Heart left ventricle (tissue), 13 donors: ENCODE results near the gene STEAP1B.
"Not testable (repeated sequence)": the region's sequence is repeated elsewhere in the genome, so short reads cannot be mapped to it uniquely, and the experiment has no call there.

Experiments
- POLR2A ChIP-seq, 2 donors: fragments of 450-650 bp; IDR thresholded peaks; one replicate each; pipeline ENCODE4 v1.6.1; 2017; ENCODE audit warnings: antibody characterized with exemption in 2 of 2, mild to moderate bottlenecking in 2 of 2, moderate library complexity in 2 of 2
- TF ChIP-seq, protein P1 (sequence below), 12 donors: fragments of 200-600 bp; sonication (generic) in 4 of 12; IDR thresholded peaks; one replicate each; pipeline versions ENCODE4 v1.5.0 to v1.8.0; 2018 to 2022; ENCODE audit warnings: antibody characterized with exemption in 12 of 12, mild to moderate bottlenecking in 5 of 12
- donor health status: ischemic (EF 13 %, LVEDD 7.1; RV severe dilation, severe dysfunction).
- donor health status: DM: no; HTN: yes; CAD: no.
- donor health status: DM: no; HTN: no; CAD: no.
- donor health status: ischemic (EF 25% LVEDD 6.9; RV normal size, moderate dysfunction).
- donor health status: ischemic (EF 25% LVEDD 5.7; RV mildly dilated, moderate dysfunction).
- donor health status: ischemic (EF 35%, LVEDD 5.7; RV mildly dilated, moderate dysfunction).
- donor health status: nonischemic (EF 11% LVEDD 7.7; RV severe dilation, severe dysfunction).
- donor health status: DM: yes; HTN: yes; CAD: no.
- donor health status: PGD.
- donor health status: ischemic (EF 29% LVEDD 5.4; RV normal size, mild dysfunction).
- donor health status: nonischemic (EF 23%, LVEDD 6.1; RV moderate dilation, normal function).

DNA sequence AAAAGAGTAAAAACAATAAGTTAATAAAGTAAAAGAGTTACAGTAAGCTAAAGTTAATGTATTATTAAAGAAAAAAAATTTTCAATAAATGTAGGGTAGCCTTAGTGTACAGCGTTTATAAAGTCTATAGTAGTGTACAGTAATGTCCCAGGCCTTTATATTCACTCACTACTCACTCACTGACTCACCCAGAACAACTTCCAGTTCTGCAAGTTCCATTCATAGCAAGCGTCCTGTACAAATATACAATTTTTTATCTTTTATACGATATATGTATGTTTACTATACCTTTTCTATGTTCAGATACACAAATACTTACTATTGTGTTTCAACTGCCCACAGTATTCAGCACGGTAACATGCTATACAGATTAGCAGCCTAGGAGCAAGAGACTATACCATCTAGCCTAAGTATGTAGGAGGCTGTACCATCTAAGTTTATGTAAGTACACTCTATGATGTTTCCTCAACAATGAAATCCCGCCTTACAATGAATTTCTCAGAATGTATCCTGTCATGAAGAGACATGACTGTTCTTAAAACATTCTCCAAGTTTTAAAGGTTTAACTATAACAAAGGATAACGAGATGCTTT, 3.6 kb downstream of the STEAP1B start:
- TF ChIP-seq, protein P1, sequence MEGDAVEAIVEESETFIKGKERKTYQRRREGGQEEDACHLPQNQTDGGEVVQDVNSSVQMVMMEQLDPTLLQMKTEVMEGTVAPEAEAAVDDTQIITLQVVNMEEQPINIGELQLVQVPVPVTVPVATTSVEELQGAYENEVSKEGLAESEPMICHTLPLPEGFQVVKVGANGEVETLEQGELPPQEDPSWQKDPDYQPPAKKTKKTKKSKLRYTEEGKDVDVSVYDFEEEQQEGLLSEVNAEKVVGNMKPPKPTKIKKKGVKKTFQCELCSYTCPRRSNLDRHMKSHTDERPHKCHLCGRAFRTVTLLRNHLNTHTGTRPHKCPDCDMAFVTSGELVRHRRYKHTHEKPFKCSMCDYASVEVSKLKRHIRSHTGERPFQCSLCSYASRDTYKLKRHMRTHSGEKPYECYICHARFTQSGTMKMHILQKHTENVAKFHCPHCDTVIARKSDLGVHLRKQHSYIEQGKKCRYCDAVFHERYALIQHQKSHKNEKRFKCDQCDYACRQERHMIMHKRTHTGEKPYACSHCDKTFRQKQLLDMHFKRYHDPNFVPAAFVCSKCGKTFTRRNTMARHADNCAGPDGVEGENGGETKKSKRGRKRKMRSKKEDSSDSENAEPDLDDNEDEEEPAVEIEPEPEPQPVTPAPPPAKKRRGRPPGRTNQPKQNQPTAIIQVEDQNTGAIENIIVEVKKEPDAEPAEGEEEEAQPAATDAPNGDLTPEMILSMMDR (IDR thresholded peaks at IDR 0.05): not testable (repeated sequence)
- TF ChIP-seq POLR2A (IDR thresholded peaks at IDR 0.05): not testable (repeated sequence)
